Liver (tissue), 3 donors: ENCODE results near the gene MED25.

ENCODE experiments used
- JUND ChIP-seq, 2 donors: IDR thresholded peaks; 2 replicates each; pipeline ENCODE4 v1.6.1; 2016; ENCODE audit warnings: antibody characterized with exemption in 2 of 2
- RAD21 ChIP-seq, 2 donors: IDR thresholded peaks; 2 replicates each; pipeline ENCODE4 v1.6.1; 2016; ENCODE audit warnings: antibody characterized with exemption in 2 of 2, mild to moderate bottlenecking in 2 of 2
- RXRA ChIP-seq, 2 donors: IDR thresholded peaks; 2 replicates each; pipeline ENCODE4 v1.6.1; 2017 to 2018; ENCODE audit warnings: antibody characterized with exemption in 2 of 2, mild to moderate bottlenecking in 1 of 2
- TAF1 ChIP-seq: conservative IDR thresholded peaks from 2 replicates; pipeline ENCODE4 v1.6.1; 2016; ENCODE audit warnings: antibody characterized with exemption, mild to moderate bottlenecking
- YY1 ChIP-seq: IDR thresholded peaks from 2 replicates; pipeline ENCODE4 v1.6.1; 2016; ENCODE audit warnings: antibody characterized with exemption, mild to moderate bottlenecking
- TF ChIP-seq, protein P1 (sequence below): fragments of 150-350 bp; IDR thresholded peaks from 2 replicates; pipeline ENCODE4 v1.5.1; 2017; ENCODE audit warnings: improper control_type of control experiment, low read depth, low read length; ENCODE audit not compliant: missing input control
- TF ChIP-seq, protein P2 (sequence below): IDR thresholded peaks from 2 replicates; pipeline ENCODE4 v1.6.1; 2016; ENCODE audit warnings: antibody characterized with exemption, mild to moderate bottlenecking
- TF ChIP-seq, protein P3 (sequence below): IDR thresholded peaks from 2 replicates; pipeline ENCODE4 v1.6.1; 2016; ENCODE audit warnings: antibody characterized with exemption
- TF ChIP-seq, protein P4 (sequence below): IDR thresholded peaks from 2 replicates; pipeline ENCODE4 v1.6.1; 2016; ENCODE audit warnings: antibody characterized with exemption
- donor health status: healthy.
- donor health status: healthy.

DNA sequence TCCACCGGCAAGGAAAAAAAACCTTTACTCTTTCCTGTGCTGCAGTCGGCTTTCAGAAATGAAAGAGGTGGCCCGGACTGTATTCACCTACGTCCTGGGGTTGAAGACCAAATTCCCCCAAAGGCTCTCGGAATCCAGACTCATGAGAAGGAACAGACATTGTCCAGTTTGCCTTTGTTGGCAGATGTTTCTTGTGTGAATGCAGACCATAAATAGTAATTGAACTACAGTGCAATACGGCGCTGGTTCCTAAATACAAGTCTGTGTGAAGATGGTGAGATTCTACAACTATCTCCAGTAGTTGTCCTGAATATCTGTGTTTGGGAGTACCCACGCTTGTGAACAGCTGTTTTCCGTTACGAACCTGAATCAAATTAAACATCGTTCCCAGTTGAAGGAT, 21.6 kb downstream of the MED25 start:
- TF ChIP-seq, protein P1, sequence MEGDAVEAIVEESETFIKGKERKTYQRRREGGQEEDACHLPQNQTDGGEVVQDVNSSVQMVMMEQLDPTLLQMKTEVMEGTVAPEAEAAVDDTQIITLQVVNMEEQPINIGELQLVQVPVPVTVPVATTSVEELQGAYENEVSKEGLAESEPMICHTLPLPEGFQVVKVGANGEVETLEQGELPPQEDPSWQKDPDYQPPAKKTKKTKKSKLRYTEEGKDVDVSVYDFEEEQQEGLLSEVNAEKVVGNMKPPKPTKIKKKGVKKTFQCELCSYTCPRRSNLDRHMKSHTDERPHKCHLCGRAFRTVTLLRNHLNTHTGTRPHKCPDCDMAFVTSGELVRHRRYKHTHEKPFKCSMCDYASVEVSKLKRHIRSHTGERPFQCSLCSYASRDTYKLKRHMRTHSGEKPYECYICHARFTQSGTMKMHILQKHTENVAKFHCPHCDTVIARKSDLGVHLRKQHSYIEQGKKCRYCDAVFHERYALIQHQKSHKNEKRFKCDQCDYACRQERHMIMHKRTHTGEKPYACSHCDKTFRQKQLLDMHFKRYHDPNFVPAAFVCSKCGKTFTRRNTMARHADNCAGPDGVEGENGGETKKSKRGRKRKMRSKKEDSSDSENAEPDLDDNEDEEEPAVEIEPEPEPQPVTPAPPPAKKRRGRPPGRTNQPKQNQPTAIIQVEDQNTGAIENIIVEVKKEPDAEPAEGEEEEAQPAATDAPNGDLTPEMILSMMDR, result no peak
- TF ChIP-seq, protein P2, sequence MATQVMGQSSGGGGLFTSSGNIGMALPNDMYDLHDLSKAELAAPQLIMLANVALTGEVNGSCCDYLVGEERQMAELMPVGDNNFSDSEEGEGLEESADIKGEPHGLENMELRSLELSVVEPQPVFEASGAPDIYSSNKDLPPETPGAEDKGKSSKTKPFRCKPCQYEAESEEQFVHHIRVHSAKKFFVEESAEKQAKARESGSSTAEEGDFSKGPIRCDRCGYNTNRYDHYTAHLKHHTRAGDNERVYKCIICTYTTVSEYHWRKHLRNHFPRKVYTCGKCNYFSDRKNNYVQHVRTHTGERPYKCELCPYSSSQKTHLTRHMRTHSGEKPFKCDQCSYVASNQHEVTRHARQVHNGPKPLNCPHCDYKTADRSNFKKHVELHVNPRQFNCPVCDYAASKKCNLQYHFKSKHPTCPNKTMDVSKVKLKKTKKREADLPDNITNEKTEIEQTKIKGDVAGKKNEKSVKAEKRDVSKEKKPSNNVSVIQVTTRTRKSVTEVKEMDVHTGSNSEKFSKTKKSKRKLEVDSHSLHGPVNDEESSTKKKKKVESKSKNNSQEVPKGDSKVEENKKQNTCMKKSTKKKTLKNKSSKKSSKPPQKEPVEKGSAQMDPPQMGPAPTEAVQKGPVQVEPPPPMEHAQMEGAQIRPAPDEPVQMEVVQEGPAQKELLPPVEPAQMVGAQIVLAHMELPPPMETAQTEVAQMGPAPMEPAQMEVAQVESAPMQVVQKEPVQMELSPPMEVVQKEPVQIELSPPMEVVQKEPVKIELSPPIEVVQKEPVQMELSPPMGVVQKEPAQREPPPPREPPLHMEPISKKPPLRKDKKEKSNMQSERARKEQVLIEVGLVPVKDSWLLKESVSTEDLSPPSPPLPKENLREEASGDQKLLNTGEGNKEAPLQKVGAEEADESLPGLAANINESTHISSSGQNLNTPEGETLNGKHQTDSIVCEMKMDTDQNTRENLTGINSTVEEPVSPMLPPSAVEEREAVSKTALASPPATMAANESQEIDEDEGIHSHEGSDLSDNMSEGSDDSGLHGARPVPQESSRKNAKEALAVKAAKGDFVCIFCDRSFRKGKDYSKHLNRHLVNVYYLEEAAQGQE, result no peak
- TF ChIP-seq RXRA (IDR thresholded peaks at IDR 0.05) (no peak), TAF1 (no peak), JUND (IDR thresholded peaks at IDR 0.05) (no peak), YY1 (no peak), RAD21 (IDR thresholded peaks at IDR 0.05) (no peak)
- TF ChIP-seq, protein P3, sequence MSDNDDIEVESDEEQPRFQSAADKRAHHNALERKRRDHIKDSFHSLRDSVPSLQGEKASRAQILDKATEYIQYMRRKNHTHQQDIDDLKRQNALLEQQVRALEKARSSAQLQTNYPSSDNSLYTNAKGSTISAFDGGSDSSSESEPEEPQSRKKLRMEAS, result no peak
- TF ChIP-seq, protein P4, sequence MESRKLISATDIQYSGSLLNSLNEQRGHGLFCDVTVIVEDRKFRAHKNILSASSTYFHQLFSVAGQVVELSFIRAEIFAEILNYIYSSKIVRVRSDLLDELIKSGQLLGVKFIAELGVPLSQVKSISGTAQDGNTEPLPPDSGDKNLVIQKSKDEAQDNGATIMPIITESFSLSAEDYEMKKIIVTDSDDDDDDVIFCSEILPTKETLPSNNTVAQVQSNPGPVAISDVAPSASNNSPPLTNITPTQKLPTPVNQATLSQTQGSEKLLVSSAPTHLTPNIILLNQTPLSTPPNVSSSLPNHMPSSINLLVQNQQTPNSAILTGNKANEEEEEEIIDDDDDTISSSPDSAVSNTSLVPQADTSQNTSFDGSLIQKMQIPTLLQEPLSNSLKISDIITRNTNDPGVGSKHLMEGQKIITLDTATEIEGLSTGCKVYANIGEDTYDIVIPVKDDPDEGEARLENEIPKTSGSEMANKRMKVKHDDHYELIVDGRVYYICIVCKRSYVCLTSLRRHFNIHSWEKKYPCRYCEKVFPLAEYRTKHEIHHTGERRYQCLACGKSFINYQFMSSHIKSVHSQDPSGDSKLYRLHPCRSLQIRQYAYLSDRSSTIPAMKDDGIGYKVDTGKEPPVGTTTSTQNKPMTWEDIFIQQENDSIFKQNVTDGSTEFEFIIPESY, result no peak
